ENCODE results near the gene MCU.
"Not testable (repeated sequence)": the region's sequence is repeated elsewhere in the genome, so short reads cannot be mapped to it uniquely, and the experiment has no call there.

The MCU gene

GRCh38 chr10:72663971-72664370 lies 28.0 kb upstream of the MCU start:
- Histone ChIP-seq H3K36me3 (ENCODE audit: insufficient read depth) (no peaks in the 10 kb centered on the region), H3K4me3 (IDR thresholded peaks at IDR 0.05; ENCODE audit: insufficient read depth, low read depth, low read length) (no peak overlapping the region), H2AFZ (ENCODE audit: low read depth) (no peak overlapping the region), H3K4me2 (no peak overlapping the region), H4K20me1 (ENCODE audit: insufficient read depth) (no peaks in the 10 kb centered on the region), H3K4me1 (ENCODE audit: low read depth, poor library complexity, severe bottlenecking) (no peaks in the 10 kb centered on the region), H3K9ac (no peak overlapping the region), H3K27ac (no peak overlapping the region), H3K27me3 (ENCODE audit: insufficient read depth, low read depth) (no peaks in the 10 kb centered on the region), H3K79me2 (ENCODE audit: insufficient read depth, low read depth) (no peaks in the 10 kb centered on the region)
- TF ChIP-seq, protein P1, sequence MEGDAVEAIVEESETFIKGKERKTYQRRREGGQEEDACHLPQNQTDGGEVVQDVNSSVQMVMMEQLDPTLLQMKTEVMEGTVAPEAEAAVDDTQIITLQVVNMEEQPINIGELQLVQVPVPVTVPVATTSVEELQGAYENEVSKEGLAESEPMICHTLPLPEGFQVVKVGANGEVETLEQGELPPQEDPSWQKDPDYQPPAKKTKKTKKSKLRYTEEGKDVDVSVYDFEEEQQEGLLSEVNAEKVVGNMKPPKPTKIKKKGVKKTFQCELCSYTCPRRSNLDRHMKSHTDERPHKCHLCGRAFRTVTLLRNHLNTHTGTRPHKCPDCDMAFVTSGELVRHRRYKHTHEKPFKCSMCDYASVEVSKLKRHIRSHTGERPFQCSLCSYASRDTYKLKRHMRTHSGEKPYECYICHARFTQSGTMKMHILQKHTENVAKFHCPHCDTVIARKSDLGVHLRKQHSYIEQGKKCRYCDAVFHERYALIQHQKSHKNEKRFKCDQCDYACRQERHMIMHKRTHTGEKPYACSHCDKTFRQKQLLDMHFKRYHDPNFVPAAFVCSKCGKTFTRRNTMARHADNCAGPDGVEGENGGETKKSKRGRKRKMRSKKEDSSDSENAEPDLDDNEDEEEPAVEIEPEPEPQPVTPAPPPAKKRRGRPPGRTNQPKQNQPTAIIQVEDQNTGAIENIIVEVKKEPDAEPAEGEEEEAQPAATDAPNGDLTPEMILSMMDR (conservative IDR thresholded peaks at IDR 0.05; ENCODE audit: low read depth, low read length), result no peak

DNA sequence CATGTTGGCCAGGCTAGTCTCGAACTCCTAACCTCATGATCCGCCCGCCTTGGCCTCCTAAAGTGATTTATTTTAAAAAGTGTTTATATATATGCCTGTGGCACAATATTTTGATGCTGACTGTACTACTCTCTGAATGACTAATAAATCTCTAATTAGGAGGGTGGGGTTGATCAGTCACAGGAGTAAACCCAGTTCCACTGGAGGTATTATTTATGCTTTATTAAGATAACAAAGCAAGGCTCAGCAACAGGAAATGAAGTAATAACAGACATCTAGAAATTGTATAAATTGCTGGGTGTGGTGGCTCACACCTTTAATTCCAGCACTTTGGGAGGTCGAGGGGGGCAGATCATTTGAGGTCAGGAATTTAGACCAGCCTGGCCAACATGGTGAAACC lies 26.0 kb upstream of the MCU start:
- Histone ChIP-seq H3K27me3 (ENCODE audit: insufficient read depth, low read depth) (no peaks in the 10 kb centered on the region), H3K4me1 (ENCODE audit: low read depth, poor library complexity, severe bottlenecking) (no peaks in the 10 kb centered on the region), H3K4me3 (IDR thresholded peaks at IDR 0.05; ENCODE audit: insufficient read depth, low read depth, low read length) (no peak overlapping the region), H3K36me3 (ENCODE audit: insufficient read depth) (no peaks in the 10 kb centered on the region), H3K27ac (no peak overlapping the region), H3K9ac (no peak overlapping the region), H3K4me2 (no peak overlapping the region), H3K79me2 (ENCODE audit: insufficient read depth, low read depth) (no peaks in the 10 kb centered on the region), H4K20me1 (ENCODE audit: insufficient read depth) (no peaks in the 10 kb centered on the region), H2AFZ (ENCODE audit: low read depth) (no peak overlapping the region)
- TF ChIP-seq, protein P1 (conservative IDR thresholded peaks at IDR 0.05; ENCODE audit: low read depth, low read length), result no peak

DNA sequence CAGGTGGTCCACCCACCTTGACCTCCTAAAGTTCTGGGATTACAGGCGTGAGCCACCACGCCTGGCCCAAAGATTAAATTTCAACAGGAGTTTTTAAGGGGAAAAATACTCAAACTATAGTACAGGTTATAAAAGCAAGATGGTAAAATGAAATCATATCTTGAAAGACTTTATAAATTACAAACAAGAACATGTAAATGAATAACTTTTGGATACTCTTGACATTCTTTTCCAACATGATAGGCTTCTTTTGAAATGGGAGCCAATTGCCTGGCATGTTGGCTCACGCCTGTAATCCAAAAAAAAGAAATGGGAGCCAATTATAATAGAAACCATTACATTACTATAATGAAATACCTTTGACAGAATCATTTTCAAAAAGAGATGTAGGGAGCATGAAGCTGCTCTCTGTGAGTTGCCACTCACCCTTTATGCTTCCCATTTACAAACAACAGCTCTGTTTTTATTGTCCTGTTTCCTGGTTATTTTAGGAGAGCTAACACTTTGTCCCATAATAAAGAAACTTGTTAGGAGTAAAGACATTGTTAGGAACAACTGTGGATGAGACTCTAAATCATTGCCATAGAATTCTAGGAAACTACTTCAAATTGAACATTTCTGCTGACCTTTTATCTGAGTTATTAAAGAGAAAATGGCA lies 24.6 kb upstream of the MCU start:
- no peak overlapping the region for H3K9ac ChIP-seq
- no peaks in the 10 kb centered on the region for H3K79me2 ChIP-seq (ENCODE audit: insufficient read depth, low read depth)
- H3K27ac ChIP-seq, result no peak overlapping the region
- H3K4me2 ChIP-seq, result no peak overlapping the region
- no peaks in the 10 kb centered on the region for H4K20me1 ChIP-seq (ENCODE audit: insufficient read depth)
- TF ChIP-seq, protein P1 (conservative IDR thresholded peaks at IDR 0.05; ENCODE audit: low read depth, low read length), result no peak
- no peaks in the 10 kb centered on the region for H3K27me3 ChIP-seq (ENCODE audit: insufficient read depth, low read depth)
- no peaks in the 10 kb centered on the region for H3K4me1 ChIP-seq (ENCODE audit: low read depth, poor library complexity, severe bottlenecking)
- H2AFZ ChIP-seq (ENCODE audit: low read depth), result no peak overlapping the region
- no peak overlapping the region for H3K4me3 ChIP-seq (IDR thresholded peaks at IDR 0.05; ENCODE audit: insufficient read depth, low read depth, low read length)
- H3K36me3 ChIP-seq (ENCODE audit: insufficient read depth), result no peaks in the 10 kb centered on the region

- Histone ChIP-seq H3K4me1 (ENCODE audit: low read depth, poor library complexity, severe bottlenecking) (no peaks in the 10 kb centered on the region), H3K27me3 (ENCODE audit: insufficient read depth, low read depth) (no peaks in the 10 kb centered on the region), H4K20me1 (ENCODE audit: insufficient read depth) (no peaks in the 10 kb centered on the region), H3K36me3 (ENCODE audit: insufficient read depth) (no peaks in the 10 kb centered on the region), H2AFZ (ENCODE audit: low read depth) (no peak overlapping the region), H3K4me3 (IDR thresholded peaks at IDR 0.05; ENCODE audit: insufficient read depth, low read depth, low read length) (no peak overlapping the region), H3K79me2 (ENCODE audit: insufficient read depth, low read depth) (no peaks in the 10 kb centered on the region), H3K27ac (no peak overlapping the region), H3K9ac (no peak overlapping the region), H3K4me2 (no peak overlapping the region)
- TF ChIP-seq, protein P1 (conservative IDR thresholded peaks at IDR 0.05; ENCODE audit: low read depth, low read length), result no peak
Measured at GRCh38 chr10:72673280-72673679, 18.7 kb upstream of the MCU start.

DNA sequence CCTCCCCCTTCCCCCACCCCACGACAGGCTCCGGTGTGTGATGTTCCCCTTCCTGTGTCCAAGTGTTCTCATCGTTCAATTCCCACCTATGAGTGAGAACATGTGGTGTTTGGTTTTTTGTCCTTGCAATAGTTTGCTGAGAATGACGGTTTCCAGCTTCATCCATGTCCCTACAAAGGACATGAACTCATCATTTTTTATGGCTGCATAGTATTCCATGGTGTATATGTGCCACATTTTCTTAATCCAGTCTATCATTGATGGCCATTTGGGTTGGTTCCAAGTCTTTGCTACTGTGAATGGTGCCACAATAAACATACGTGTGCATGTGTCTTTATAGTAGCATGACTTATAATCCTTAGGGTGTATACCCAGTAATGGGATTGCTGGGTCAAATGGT lies 17.8 kb upstream of the MCU start:
- H3K27me3 ChIP-seq (ENCODE audit: insufficient read depth, low read depth); H3K79me2 ChIP-seq (ENCODE audit: insufficient read depth, low read depth); H2AFZ ChIP-seq (ENCODE audit: low read depth); H3K4me2 ChIP-seq; H3K4me1 ChIP-seq (ENCODE audit: low read depth, poor library complexity, severe bottlenecking); H4K20me1 ChIP-seq (ENCODE audit: insufficient read depth); H3K9ac ChIP-seq; H3K36me3 ChIP-seq (ENCODE audit: insufficient read depth); H3K4me3 ChIP-seq (IDR thresholded peaks at IDR 0.05; ENCODE audit: insufficient read depth, low read depth, low read length); H3K27ac ChIP-seq: not testable (repeated sequence)

Data from KMS-11 (cell line).